IPS-18c (cell line): Measurements from ENCODE around the gene ATXN7.

ENCODE experiments used
- H3K4me3 ChIP-seq: 2 replicates; pipeline ENCODE4 v1.7.0; 2013; ENCODE audit warnings: low read depth, mild to moderate bottlenecking, low read length, moderate library complexity; ENCODE audit not compliant: insufficient read depth
- H3K9me3 ChIP-seq: one replicate; pipeline ENCODE4 v1.6.1; 2013; ENCODE audit warnings: mild to moderate bottlenecking, low read length, moderate library complexity; ENCODE audit not compliant: control insufficient read depth, insufficient read depth

ATXN7 gene

GRCh38 chr3:63918321-63918720, 54.7 kb downstream of the ATXN7 start:
- H3K4me3 ChIP-seq, result no peak overlapping the region
- H3K9me3 ChIP-seq, result no peaks in the 10 kb centered on the region

GRCh38 chr3:63920001-63920400, 56.3 kb downstream of the ATXN7 start:
- H3K4me3 ChIP-seq, result no peak overlapping the region

DNA sequence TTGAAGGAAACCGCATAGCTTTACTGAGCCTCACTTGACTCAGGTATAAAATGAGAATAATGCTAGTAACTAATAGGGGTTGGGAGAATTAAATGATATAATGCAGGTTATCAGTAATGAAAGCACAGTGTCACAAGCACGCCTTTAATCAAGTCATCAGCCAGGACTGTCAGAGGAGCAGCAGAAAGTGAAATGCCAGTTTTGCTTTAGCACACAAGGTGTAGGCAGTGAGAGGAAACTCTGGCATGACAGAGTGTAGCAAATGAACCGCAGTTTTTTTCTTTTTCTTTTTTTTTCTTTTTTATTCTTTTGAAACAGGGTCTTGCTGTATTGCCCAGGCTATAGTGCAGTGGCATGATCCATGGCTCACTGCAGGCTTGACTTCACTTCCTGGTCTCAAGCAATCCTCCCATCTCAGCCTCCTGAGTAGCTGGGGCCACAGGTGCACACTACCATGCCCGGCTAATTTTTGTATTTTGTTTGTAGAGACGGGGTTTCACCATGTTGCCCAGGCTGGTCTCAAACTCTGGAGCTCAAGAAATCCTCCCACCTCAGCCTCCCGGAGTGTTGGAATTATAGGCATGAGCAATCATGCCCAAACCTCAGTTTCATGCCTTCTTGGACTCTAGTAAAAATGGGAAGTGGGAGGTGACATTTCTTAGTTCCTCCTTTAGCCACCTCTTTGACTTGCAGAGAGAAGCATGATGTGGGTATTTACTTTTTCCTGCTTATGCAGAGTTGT, 58.2 kb downstream of the ATXN7 start:
- Histone ChIP-seq H3K4me3 (no peak overlapping the region), H3K9me3 (no peaks in the 10 kb centered on the region)

More at GRCh38 chr3:63920001-63920400, 56.3 kb downstream of the ATXN7 start:
- no peaks in the 10 kb centered on the region for H3K9me3 ChIP-seq

- H3K9me3 ChIP-seq, result no peaks in the 10 kb centered on the region
- H3K4me3 ChIP-seq, result no peak overlapping the region
Measured at GRCh38 chr3:63922491-63923199, 59.0 kb downstream of the ATXN7 start.

- H3K4me3 ChIP-seq, result no peak overlapping the region
- no peaks in the 10 kb centered on the region for H3K9me3 ChIP-seq
Measured at GRCh38 chr3:63926309-63926708, 62.6 kb downstream of the ATXN7 start.

DNA sequence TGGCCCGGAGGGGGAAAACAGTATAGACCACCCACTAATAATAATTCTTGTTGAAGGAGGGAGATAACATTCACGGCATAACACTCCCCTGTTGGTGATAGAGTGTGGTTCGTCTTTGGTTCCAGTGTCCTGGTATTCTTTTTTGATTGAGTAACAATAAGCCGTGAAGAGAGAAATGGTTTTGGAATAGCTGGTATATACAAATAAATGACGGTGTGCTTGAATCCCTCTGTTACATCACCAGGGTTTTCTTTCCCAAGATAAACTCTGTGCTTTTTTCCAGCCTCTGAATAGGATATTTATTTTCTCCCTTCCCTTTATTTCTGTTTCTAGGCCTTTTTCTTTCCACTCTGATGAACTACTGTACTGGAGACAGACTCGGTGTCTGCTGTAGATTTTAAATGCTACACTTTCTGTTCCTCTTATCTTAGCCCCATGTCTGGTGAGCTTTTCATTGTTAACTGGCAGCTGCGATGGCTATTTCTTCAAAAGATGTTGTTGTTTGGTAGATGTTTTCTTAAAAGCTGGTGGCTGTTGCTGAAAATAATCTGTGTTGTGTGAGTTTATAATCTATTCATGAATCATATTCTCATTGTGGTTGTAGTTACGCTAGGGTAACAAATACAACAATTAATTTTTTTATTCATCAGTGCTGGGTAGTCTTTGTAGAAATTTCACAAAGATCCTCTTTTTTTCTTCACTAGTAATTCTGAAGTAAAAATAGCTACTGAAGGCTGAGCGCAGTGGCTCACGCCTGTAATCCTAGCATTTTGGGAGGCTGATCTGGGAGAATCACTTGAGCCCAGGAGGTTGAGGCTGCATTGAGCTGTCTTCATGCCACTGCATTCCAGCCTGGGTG, 64.0 kb downstream of the ATXN7 start:
- H3K9me3 ChIP-seq, result no peaks in the 10 kb centered on the region

GRCh38 chr3:63931290-63931689, 67.6 kb downstream of the ATXN7 start:
- Histone ChIP-seq H3K4me3 (no peak overlapping the region), H3K9me3 (no peaks in the 10 kb centered on the region)

More for the DNA sequence above, 64.0 kb downstream of the ATXN7 start:
- H3K4me3 ChIP-seq, result no peak overlapping the region

DNA sequence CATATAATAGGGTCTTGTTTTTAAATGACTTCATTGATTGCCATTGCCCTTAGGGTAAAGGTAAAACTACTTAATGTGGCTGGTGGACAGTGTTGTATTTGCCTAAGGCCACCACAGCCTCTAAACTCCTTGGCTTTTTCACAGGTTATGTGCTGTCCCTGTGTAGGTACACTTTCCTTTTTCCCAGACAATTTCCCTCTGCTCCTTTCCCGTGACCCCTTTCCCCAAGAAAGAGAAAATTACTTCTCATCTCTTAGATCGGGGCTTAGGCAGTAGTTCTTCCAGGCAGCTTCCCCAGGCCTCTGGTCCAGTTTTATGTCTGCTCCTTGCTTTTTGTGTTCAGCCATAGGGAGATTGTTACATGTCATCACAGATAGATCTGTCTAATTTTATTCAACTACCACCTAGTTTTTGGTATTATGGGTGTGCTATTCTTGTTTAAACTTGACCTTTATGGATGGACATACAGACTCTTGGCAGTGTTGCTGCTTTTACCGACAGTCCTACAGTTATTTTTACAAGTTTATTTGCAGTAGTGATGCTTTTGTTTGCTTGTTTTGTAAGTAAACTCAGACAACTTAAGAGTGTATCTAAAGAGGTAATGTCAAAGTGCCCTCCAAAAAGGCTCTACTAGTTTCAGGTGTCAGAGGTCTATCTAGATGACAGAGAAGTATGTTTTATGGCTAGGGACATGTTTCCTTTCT, 69.0 kb downstream of the ATXN7 start:
- H3K9me3 ChIP-seq, result no peaks in the 10 kb centered on the region
- no peak overlapping the region for H3K4me3 ChIP-seq

GRCh38 chr3:63933459-63933858, 69.8 kb downstream of the ATXN7 start:
- H3K9me3 ChIP-seq, result no peaks in the 10 kb centered on the region
- no peak overlapping the region for H3K4me3 ChIP-seq

- H3K4me3 ChIP-seq, result no peak overlapping the region
- no peaks in the 10 kb centered on the region for H3K9me3 ChIP-seq
Measured at GRCh38 chr3:63934041-63934866, 70.6 kb downstream of the ATXN7 start.

DNA sequence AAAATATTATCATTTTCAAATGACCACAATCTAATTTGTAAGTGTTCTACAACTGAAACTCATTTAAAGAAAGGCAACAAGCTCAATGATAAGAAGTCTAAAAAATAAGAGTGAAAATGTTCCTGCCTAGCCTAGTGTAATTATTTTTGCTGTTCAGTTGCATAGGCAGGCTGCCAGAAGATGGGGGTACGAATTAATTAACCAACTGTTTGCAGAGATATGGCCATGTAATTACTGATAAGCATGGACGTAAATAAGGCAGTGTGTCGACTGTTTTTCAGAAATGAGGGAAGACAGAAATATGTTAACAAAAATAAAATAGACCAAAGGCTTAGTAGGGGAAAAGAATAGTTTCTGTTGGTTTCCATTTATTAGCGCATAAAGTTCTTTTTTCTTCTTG, 73.3 kb downstream of the ATXN7 start:
- Histone ChIP-seq H3K9me3 (no peaks in the 10 kb centered on the region), H3K4me3 (no peak overlapping the region)

DNA sequence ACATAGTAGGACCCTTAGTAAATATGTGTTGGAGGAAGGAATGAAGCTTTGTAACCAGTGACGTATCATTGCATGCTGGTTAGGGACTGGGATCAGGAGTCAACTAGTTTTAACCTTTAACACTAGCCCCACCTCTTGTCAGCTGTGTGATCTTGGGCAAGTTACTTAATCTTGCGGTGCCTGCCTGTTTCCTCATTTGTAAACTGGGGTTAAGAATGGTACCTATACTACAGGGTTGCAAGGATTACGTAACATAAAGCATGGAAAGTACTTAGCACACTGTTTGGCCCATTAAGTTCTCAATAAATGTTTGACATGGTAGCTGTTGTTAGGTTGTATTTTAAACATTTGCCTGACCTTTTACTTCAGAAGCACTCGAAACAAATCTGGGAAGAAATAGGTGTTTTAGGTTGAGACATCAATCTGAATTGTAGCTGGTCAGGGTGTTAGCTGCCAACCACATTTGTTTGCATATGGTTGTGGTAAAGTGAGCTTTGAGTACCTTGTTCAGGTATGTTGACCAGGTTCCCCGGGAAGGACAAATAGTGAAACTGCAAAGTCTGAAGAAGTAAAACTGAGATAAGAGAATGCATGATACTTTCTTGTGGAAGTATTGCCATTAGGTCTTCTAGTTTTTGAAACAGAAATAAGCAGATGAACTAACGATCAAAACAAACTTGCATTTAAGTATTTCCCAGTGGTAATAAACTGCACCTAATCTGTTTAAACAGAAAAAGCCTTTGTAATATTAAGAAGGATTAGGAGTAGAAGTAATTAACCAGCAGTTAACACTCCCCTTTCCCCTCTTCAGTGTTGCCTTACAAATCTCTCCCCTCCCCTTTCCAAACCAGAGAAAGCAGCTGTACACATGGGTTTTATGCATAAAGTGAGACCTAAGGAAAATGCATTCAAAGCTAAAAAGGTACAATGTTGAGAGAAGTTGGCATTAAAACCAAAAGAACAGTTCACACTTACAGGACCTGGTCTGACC, 74.3 kb downstream of the ATXN7 start:
- H3K9me3 ChIP-seq, result no peaks in the 10 kb centered on the region
- H3K4me3 ChIP-seq, result no peak overlapping the region

DNA sequence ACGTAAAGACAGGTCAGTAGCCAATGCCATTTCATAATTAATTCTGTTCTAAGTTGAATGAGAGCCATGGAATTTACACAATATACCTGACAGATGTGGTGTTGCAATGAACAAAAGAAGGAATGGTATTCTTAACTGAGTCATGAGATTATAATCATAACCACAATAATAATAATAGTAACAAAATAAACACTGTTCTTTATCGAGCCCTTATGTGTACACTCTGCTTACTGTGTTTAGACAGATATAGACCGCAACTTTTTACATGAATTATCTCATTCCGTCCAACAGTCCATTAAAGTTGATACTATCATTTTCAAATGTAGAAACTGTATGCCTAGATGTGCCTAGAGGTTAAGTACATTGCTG, 76.7 kb downstream of the ATXN7 start:
- H3K9me3 ChIP-seq, result no peaks in the 10 kb centered on the region
- H3K4me3 ChIP-seq, result no peak overlapping the region

GRCh38 chr3:63942528-63942927, 78.9 kb downstream of the ATXN7 start:
- Histone ChIP-seq H3K4me3 (no peak overlapping the region), H3K9me3 (no peaks in the 10 kb centered on the region)

DNA sequence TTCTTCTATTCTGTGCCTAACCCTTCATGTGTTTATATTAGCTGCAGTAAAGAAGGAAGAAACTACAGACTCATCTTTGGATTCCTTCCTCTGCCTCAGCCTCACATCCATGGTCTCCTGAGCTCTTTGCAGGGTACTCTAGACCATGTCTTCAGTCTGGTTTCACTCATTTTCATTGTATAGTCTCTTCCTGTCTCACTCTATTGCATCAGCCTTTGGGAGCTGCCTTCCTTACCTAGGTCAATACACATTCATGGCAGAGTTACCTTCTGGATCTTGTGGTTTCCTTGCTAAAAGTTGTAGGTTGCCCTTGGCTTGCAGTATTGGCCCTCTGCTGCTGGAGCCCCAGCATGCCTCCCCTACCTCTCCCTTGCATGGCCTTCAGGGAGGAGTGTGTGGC, 80.0 kb downstream of the ATXN7 start:
- H3K9me3 ChIP-seq, result no peaks in the 10 kb centered on the region
- no peak overlapping the region for H3K4me3 ChIP-seq
